HT1080 (cell line): ENCODE measurements around the gene KLC1. TPM values are rescaled to one million over a fixed set of nuclear protein-coding genes. Genes with fewer than 3 reads are reported as not detected.
A peak's percentile ranks its signal among the peaks of the same experiment; 100 is the strongest.

ENCODE experiments used
- DNase-seq: peaks from one replicate; pipeline ENCODE4 v3.0.0-alpha.2; 2015; ENCODE audit warnings: low read depth
- total RNA-seq: library from RNA; depleted of rRNA; stranded (reverse); fragments of >200 nt; shearing (Covaris generic); gene quantifications from 2 replicates; pipeline ENCODE4 v1.2.3, GENCODE V29; 2014

The KLC1 gene
- total RNA-seq, 1 experiment from 2014 or later, result 163 TPM

- DNase-seq, result no peak
These were observed 87.2 kb downstream of the KLC1 start for GRCh38 chr14:103716091-103716801.

- DNase-seq, result no peak
These were observed 87.9 kb downstream of the KLC1 start for GRCh38 chr14:103716899-103717411.

GRCh38 chr14:103718572-103718971 lies 89.6 kb downstream of the KLC1 start:
- no peak for DNase-seq

GRCh38 chr14:103719751-103720150 lies 90.7 kb downstream of the KLC1 start:
- no peak for DNase-seq

- peak; percentile 83 for DNase-seq
These were observed 92.5 kb downstream of the KLC1 start for GRCh38 chr14:103721334-103722120.

GRCh38 chr14:103723748-103724081 lies 94.7 kb downstream of the KLC1 start:
- DNase-seq, result no peak

- no peak for DNase-seq
These were observed 95.1 kb downstream of the KLC1 start for GRCh38 chr14:103724116-103724515.

- no peak for DNase-seq
These were observed 96.1 kb downstream of the KLC1 start for GRCh38 chr14:103725001-103725682.

- no peak for DNase-seq
These were observed 96.9 kb downstream of the KLC1 start for GRCh38 chr14:103725739-103726395.

GRCh38 chr14:103726474-103726873 lies 97.5 kb downstream of the KLC1 start:
- DNase-seq, result no peak

GRCh38 chr14:103727313-103727980 lies 98.4 kb downstream of the KLC1 start:
- DNase-seq, result no peak

GRCh38 chr14:103728141-103728540 lies 99.1 kb downstream of the KLC1 start:
- DNase-seq, result no peak

GRCh38 chr14:103728721-103729120 lies 99.7 kb downstream of the KLC1 start:
- no peak for DNase-seq

GRCh38 chr14:103729496-103730448 lies 100.8 kb downstream of the KLC1 start:
- no peak for DNase-seq

GRCh38 chr14:103730490-103731035 lies 101.6 kb downstream of the KLC1 start:
- no peak for DNase-seq

- no peak for DNase-seq
These were observed 102.5 kb downstream of the KLC1 start for GRCh38 chr14:103731481-103731880.

- no peak for DNase-seq
These were observed 103.2 kb downstream of the KLC1 start for GRCh38 chr14:103731916-103732867.

- DNase-seq, result no peak
These were observed 104.0 kb downstream of the KLC1 start for GRCh38 chr14:103732868-103733620.
